ENCODE results near the gene NKX2-4.
"Not testable (repeated sequence)": the region's sequence is repeated elsewhere in the genome, so short reads cannot be mapped to it uniquely, and the experiment has no call there.

The NKX2-4 gene

GRCh38 chr20:21430020-21430419, 32.7 kb upstream of the NKX2-4 start:
- no peak for DNase-seq (ENCODE audit: extremely low read depth, low read depth)
- TF ChIP-seq CTCF (IDR thresholded peaks at IDR 0.05; ENCODE audit: low read depth, low read length): no peak

- no peak for DNase-seq (ENCODE audit: extremely low read depth, low read depth)
- TF ChIP-seq CTCF (IDR thresholded peaks at IDR 0.05; ENCODE audit: low read depth, low read length): no peak
These were observed 27.5 kb upstream of the NKX2-4 start for GRCh38 chr20:21424846-21425245.

GRCh38 chr20:21423712-21424111, 26.4 kb upstream of the NKX2-4 start:
- DNase-seq (ENCODE audit: extremely low read depth, low read depth): not testable (repeated sequence)

GRCh38 chr20:21421601-21422236, 24.4 kb upstream of the NKX2-4 start:
- TF ChIP-seq CTCF (IDR thresholded peaks at IDR 0.05; ENCODE audit: low read depth, low read length): no peak
- DNase-seq (ENCODE audit: extremely low read depth, low read depth): no peak

GRCh38 chr20:21419147-21419546, 21.8 kb upstream of the NKX2-4 start:
- DNase-seq (ENCODE audit: extremely low read depth, low read depth): not testable (repeated sequence)

GRCh38 chr20:21413996-21414395, 16.7 kb upstream of the NKX2-4 start:
- not testable (repeated sequence) for DNase-seq (ENCODE audit: extremely low read depth, low read depth)

GRCh38 chr20:21411725-21412124, 14.4 kb upstream of the NKX2-4 start:
- DNase-seq (ENCODE audit: extremely low read depth, low read depth): no peak
- no peak for TF ChIP-seq CTCF (IDR thresholded peaks at IDR 0.05; ENCODE audit: low read depth, low read length)

GRCh38 chr20:21399005-21399475, 1.7 kb upstream of the NKX2-4 start:
- TF ChIP-seq CTCF (IDR thresholded peaks at IDR 0.05; ENCODE audit: low read depth, low read length): no peak
- no peak for DNase-seq (ENCODE audit: extremely low read depth, low read depth)

GRCh38 chr20:21398109-21399004, 1.0 kb upstream of the NKX2-4 start:
- TF ChIP-seq CTCF (IDR thresholded peaks at IDR 0.05; ENCODE audit: low read depth, low read length): no peak
- DNase-seq (ENCODE audit: extremely low read depth, low read depth): no peak
